ENCODE data around the gene ZNF792. TPM values are rescaled to one million over a fixed set of nuclear protein-coding genes. Genes with fewer than 3 reads are reported as not detected.

ZNF792 gene
- total and polyA plus RNA-seq, 7 donors = 0.83 to 4.2 (median 1.5) TPM

DNA sequence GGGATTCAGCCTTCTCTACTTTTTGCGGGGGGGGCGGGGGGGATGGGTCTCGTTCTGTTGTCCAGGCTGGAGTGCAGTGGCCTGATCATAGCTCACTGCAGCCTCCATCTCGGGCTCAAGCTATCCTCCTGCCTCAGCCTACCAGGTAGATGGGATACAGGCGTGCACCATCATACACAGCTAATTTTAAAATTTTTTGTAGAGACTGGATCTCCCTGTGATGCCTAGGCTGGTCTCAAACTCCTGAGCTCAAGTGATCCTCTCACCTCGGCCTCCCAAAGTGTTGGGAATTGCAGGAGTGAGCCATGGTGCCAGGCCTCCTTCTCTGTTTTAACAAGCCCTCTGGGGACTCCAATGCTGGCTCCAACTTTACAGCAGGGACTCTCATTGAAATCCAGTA is 569 bp upstream of the ZNF792 start:
- no peak for ATAC-seq
- TF ChIP-seq, protein P1, sequence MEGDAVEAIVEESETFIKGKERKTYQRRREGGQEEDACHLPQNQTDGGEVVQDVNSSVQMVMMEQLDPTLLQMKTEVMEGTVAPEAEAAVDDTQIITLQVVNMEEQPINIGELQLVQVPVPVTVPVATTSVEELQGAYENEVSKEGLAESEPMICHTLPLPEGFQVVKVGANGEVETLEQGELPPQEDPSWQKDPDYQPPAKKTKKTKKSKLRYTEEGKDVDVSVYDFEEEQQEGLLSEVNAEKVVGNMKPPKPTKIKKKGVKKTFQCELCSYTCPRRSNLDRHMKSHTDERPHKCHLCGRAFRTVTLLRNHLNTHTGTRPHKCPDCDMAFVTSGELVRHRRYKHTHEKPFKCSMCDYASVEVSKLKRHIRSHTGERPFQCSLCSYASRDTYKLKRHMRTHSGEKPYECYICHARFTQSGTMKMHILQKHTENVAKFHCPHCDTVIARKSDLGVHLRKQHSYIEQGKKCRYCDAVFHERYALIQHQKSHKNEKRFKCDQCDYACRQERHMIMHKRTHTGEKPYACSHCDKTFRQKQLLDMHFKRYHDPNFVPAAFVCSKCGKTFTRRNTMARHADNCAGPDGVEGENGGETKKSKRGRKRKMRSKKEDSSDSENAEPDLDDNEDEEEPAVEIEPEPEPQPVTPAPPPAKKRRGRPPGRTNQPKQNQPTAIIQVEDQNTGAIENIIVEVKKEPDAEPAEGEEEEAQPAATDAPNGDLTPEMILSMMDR (IDR thresholded peaks at IDR 0.05) = no peak
- no peak for DNase-seq
- H3K4me3 ChIP-seq = no peak overlapping the region
- no peaks in the 10 kb centered on the region for H3K27me3 ChIP-seq (ENCODE audit: insufficient read depth in 3 of 3, low read length in 2 of 3)
- peaks cover 11% of the 10 kb centered on the region for H3K4me1 ChIP-seq
- 54 to 65% (median 54%) methylated on average over 6 of the region's 6 CpGs for WGBS, 3 donors
- intact Hi-C loops (cut with DNase I) = no loop called here
- H3K9me3 ChIP-seq = peaks cover 7% of the 10 kb centered on the region
- H3K27ac ChIP-seq = no peak overlapping the region
- H3K36me3 ChIP-seq (ENCODE audit: insufficient read depth in 1 of 2, low read depth in 1 of 2) = peaks cover 9 to 13% of the 10 kb centered on the region in 2 donors

DNA sequence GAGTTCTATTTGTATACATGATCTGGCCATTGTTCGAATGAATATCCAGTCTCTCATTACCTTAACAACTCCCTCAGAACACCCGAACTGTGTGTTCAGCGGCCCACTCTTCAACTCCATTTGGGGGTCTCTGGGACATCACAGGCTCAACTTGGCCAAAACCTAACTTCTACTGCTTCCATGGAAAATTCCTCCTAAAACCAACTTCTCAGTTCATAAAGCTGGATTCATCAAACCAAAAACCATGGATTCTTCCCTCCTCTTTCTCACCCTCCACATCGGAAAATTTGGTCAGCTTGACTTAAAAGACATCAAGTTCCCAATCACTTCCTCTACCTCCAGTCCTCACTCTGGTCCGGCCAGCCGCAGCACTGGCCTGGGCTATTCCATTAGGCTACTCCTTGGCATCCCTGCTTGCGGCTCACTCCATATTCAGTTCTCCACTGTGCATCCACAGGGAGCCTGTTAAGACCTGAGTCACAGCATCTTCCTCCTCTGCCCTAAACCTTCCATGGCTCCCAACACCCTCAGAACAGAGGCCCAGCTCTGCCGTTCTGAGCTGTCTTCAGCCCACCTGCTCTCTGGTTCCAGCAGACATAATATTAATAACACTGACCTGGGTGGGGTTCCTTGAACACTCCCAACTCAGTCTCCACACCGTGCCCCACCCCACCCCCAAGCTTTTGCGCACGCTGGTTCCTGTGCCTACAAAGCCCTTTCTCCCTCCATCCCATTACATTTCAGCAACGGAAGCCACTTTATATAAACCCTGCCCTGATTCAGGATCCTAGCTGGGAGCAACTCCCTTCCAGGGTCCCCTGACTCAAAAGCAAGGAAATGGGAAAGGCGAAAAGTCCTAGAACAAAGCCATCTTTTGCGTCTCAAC is 1.1 kb downstream of the ZNF792 start:
- H3K27me3 ChIP-seq (ENCODE audit: insufficient read depth in 3 of 3, low read length in 2 of 3) = no peaks in the 10 kb centered on the region
- H3K36me3 ChIP-seq (ENCODE audit: insufficient read depth in 1 of 2, low read depth in 1 of 2) = peaks cover 22 to 30% of the 10 kb centered on the region in 2 donors
- peaks cover 11% of the 10 kb centered on the region for H3K4me1 ChIP-seq
- 39 to 43% (median 42%) methylated on average over 14 of the region's 14 CpGs for WGBS, 3 donors
- H3K9me3 ChIP-seq = peaks cover 24% of the 10 kb centered on the region
- intact Hi-C loops (cut with DNase I) = no loop called here
- H3K4me3 ChIP-seq = peak overlapping the region; percentile 99
- peak in 1 of 4 donors; percentile 27 for ATAC-seq
- H3K27ac ChIP-seq = peak overlapping the region; percentile 63
- no peak for DNase-seq
- TF ChIP-seq, protein P1 (IDR thresholded peaks at IDR 0.05) = no peak

DNA sequence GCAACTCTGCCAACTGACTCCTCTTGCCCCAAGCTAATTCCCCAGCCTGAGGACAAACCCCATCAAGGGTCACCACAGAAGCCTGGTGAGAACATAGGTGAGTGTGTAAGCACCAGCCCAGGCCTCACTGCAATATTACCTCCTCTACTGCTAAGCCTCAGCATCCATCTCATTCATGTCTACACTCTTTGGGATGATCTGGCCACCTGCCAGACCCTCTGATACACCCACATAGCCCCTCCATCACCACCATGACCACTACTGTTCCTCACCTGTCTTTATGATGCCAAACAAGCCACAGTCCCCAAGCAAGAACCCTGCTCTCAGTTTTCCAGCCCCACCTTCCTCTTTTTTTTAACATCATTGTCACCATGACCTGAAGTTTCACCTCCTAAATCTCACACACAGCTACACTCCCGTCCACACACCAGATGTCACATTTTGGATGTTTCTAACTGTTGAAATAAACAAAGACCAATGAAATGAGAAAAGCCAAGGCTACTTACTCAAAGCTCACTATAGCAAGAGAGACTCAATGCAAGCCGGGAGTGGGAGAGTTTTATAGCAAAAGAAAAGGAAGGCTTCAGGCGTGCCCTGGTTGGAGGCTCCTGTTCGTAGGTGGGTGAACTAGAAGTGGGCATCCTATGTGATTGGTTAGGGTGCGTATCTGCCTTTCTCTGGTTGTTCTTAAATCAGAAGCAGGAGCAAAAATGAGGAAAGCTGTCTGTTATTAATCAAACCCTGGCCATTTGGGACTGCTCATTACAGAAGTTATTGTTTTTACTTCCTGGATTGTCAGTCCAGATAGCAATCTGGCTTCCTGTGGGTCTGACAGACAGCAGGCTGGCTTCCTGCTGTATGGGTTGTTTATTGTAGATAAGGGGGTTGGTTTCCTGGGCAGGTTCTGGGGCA is 2.0 kb downstream of the ZNF792 start:
- intact Hi-C loops (cut with DNase I) = no loop called here
- H3K9me3 ChIP-seq = peaks cover 33% of the 10 kb centered on the region
- H3K36me3 ChIP-seq (ENCODE audit: insufficient read depth in 1 of 2, low read depth in 1 of 2) = peaks cover 29 to 39% of the 10 kb centered on the region in 2 donors
- H3K4me3 ChIP-seq = peak overlapping the region; percentile 99
- no peaks in the 10 kb centered on the region for H3K27me3 ChIP-seq (ENCODE audit: insufficient read depth in 3 of 3, low read length in 2 of 3)
- WGBS, 3 donors = 71 to 77% (median 71%) methylated on average over 5 of the region's 5 CpGs
- H3K4me1 ChIP-seq = peaks cover 11% of the 10 kb centered on the region
- peak in 1 of 4 donors; percentile 21 for ATAC-seq
- TF ChIP-seq, protein P1 (IDR thresholded peaks at IDR 0.05) = no peak
- DNase-seq = no peak
- peak overlapping the region; percentile 41 for H3K27ac ChIP-seq

DNA sequence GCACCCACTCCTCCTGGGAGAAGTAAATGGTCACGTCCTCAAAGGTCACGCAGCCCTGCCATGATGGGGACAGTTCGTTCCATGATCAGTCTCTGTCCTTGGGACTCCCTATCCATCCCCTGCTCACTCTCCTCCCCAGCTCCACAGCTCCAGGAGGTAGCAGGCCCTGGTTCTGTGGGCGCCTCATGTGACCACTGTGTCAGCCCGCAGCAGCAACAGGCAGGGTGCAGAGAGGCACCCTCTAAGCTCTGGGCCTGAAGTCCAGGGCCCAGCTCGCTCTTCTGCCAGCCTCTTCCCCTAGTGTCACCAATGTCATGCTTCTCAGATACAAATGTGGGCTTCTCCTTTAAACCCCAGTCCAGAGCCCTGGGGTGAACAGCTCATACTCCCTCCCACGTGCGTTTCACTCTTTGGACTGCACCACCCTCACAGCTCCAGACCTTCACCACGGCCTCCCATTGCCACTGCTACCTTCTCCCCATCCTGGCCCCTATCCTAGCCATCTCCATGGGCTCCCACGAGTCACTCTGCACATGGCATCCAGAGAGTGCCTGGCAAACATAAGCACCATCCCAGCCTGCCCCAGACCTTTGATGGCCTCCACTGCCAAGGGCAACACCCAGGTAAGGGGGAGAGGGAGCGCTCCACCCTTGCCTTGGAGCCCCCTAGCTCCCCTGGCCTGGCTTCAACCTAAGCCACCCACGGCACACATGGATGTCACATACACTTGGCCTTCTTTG is 2.9 kb downstream of the ZNF792 start:
- TF ChIP-seq, protein P1 (IDR thresholded peaks at IDR 0.05) = no peak
- intact Hi-C loops (cut with DNase I) = no loop called here
- Histone ChIP-seq H3K4me3 (no peak overlapping the region), H3K9me3 (peaks cover 42% of the 10 kb centered on the region), H3K27me3 (ENCODE audit: insufficient read depth in 3 of 3, low read length in 2 of 3) (no peaks in the 10 kb centered on the region), H3K4me1 (peaks cover 11% of the 10 kb centered on the region), H3K27ac (no peak overlapping the region), H3K36me3 (ENCODE audit: insufficient read depth in 1 of 2, low read depth in 1 of 2) (peaks cover 31 to 41% of the 10 kb centered on the region in 2 donors)
- no peak for DNase-seq
- no peak for ATAC-seq
- 94 to 95% (median 95%) methylated on average over 11 to 12 of the region's 12 CpGs for WGBS, 3 donors

Measured in psoas muscle (tissue), 8 donors.